Body of pancreas (tissue), 4 donors: ENCODE results near the gene ATF7.

Source experiments
- POLR2A ChIP-seq, 3 donors: fragments of 450-650 bp; IDR thresholded peaks; one replicate each; pipeline ENCODE4 v1.6.1; 2016; ENCODE audit warnings: antibody characterized with exemption in 3 of 3, mild to moderate bottlenecking in 2 of 3
- TF ChIP-seq, protein P1 (sequence below), 7 experiments: fragments of 450-650 bp in 4 of 7; fragments of 200-600 bp in 3 of 7; sonication (generic) in 3 of 7; IDR thresholded peaks; one replicate each; pipeline ENCODE4 v1.5.1; 2016 to 2019; ENCODE audit warnings: antibody characterized with exemption in 7 of 7

- no peak for TF ChIP-seq POLR2A (IDR thresholded peaks at IDR 0.05)
- TF ChIP-seq, protein P1, sequence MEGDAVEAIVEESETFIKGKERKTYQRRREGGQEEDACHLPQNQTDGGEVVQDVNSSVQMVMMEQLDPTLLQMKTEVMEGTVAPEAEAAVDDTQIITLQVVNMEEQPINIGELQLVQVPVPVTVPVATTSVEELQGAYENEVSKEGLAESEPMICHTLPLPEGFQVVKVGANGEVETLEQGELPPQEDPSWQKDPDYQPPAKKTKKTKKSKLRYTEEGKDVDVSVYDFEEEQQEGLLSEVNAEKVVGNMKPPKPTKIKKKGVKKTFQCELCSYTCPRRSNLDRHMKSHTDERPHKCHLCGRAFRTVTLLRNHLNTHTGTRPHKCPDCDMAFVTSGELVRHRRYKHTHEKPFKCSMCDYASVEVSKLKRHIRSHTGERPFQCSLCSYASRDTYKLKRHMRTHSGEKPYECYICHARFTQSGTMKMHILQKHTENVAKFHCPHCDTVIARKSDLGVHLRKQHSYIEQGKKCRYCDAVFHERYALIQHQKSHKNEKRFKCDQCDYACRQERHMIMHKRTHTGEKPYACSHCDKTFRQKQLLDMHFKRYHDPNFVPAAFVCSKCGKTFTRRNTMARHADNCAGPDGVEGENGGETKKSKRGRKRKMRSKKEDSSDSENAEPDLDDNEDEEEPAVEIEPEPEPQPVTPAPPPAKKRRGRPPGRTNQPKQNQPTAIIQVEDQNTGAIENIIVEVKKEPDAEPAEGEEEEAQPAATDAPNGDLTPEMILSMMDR (IDR thresholded peaks at IDR 0.05), result no peak
Measured at GRCh38 chr12:53496752-53497032, 129.5 kb downstream of the ATF7 start.
